Lower lobe of right lung (tissue), 2 donors: ENCODE measurements around the gene MCM8. TPM values are rescaled to one million over a fixed set of nuclear protein-coding genes. Genes with fewer than 3 reads are reported as not detected.

Experiments used
- ATAC-seq, 2 donors: fragments of 200-7000 bp; cut with Tn5 transposase; one replicate each; pipeline ENCODE4 v1.9.1; 2020 to 2022; ENCODE audit warnings: mild to moderate bottlenecking in 2 of 2, moderate library complexity in 2 of 2
- DNase-seq: peaks from one replicate; pipeline ENCODE4 v3.0.0-alpha.2; 2020
- H3K27ac ChIP-seq: fragments of 200-600 bp; one replicate; pipeline ENCODE4 v1.8.0; 2022
- H3K27me3 ChIP-seq: fragments of 200-600 bp; one replicate; pipeline ENCODE4 v1.8.0; 2022; ENCODE audit warnings: low read depth
- H3K36me3 ChIP-seq: fragments of 200-600 bp; one replicate; pipeline ENCODE4 v1.8.0; 2022; ENCODE audit warnings: mild to moderate bottlenecking
- H3K4me1 ChIP-seq: fragments of 200-600 bp; one replicate; pipeline ENCODE4 v1.8.0; 2022
- H3K4me3 ChIP-seq: fragments of 200-600 bp; one replicate; pipeline ENCODE4 v1.8.0; 2022; ENCODE audit warnings: mild to moderate bottlenecking
- H3K9me3 ChIP-seq: fragments of 200-600 bp; one replicate; pipeline ENCODE4 v1.8.0; 2022
- CTCF ChIP-seq: fragments of 200-600 bp; IDR thresholded peaks from one replicate; pipeline ENCODE4 v1.8.0; 2022; ENCODE audit warnings: antibody characterized with exemption, mild to moderate bottlenecking
- intact Hi-C: fragments of 100-400 bp; cut with DNase I; formaldehyde crosslinking; loops from one replicate; pipeline ENCODE4 v1.11.0; 2022
- total RNA-seq: library from RNA; stranded (reverse); fragmentation: NEBNext Ultra II Directional; extraction: Animal tissue kit (Norgen Biotek cat#: 25700); gene quantifications from one replicate; pipeline ENCODE4 v1.2.1, GENCODE V29; 2021
- donor health status: DM: no; HTN: yes; CAD: no; lungs with severe emphysema.

The MCM8 gene
- total RNA-seq, 1 donor from 2014 or later, result 6.0 TPM

DNA sequence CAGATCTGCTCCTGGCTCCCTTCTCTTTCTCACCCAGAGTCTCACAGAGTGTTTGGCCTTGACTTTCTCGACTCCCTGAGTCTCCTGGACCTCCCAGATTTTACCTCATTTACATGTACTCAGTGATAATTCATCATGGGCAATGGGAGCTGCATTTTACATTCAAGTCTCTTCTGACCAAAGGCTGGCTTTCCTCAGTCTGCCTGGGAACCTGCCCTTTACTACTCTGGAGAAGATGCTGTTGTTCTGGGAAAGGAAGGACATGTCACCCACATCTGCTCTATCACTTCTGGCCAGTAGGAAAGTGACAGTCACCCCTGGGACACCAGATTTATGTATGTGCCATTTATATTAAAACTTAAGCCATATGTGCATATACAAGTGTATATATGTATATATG lies 96.0 kb downstream of the MCM8 start:
- H3K4me1 ChIP-seq, result no peaks in the 10 kb centered on the region
- H3K27ac ChIP-seq, result no peak overlapping the region
- no peak for TF ChIP-seq CTCF
- no peak for ATAC-seq
- no peaks in the 10 kb centered on the region for H3K9me3 ChIP-seq
- no peak overlapping the region for H3K4me3 ChIP-seq
- intact Hi-C loops, result no loop called here
- DNase-seq, result no peak
- H3K27me3 ChIP-seq, result peaks cover 1% of the 10 kb centered on the region
- H3K36me3 ChIP-seq, result peaks cover 16% of the 10 kb centered on the region

DNA sequence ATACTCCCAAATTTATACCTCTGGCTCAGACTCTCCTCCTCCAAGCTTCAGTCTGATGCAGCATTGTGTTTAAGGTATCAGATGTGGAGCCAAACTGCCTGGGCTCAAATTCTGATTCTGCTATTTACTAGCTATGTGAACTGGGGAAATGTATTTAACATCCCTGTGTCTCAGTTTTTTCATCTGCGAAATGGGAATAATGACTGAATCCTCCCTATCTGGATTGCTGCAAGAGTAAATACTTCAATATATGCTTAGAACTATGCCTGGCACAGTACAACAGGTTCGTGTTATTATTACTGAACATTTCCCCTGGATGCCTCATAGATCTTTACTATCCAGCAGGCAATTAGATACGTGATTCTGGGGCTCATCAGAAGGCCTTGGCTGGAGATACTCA lies 97.9 kb downstream of the MCM8 start:
- Histone ChIP-seq H3K27me3 (peaks cover 17% of the 10 kb centered on the region), H3K9me3 (no peaks in the 10 kb centered on the region), H3K4me1 (peaks cover 6% of the 10 kb centered on the region), H3K36me3 (peaks cover 6% of the 10 kb centered on the region), H3K4me3 (no peak overlapping the region), H3K27ac (no peak overlapping the region)
- DNase-seq, result no peak
- intact Hi-C loops, result no loop called here
- ATAC-seq, result no peak
- no peak for TF ChIP-seq CTCF

Other genes starting within 250 kb of the MCM8 start
- 6.0 TPM for gene SHLD1, start 200.3 kb upstream of the MCM8 start, total RNA-seq
- 0.15 TPM for gene CHGB, start 39.1 kb upstream of the MCM8 start, total RNA-seq
- 11.0 TPM for gene TRMT6, start 119 bp upstream of the MCM8 start, total RNA-seq
- 47.9 TPM for gene CRLS1, start 55.5 kb downstream of the MCM8 start, total RNA-seq
- 42.6 TPM for gene LRRN4, start 103.4 kb downstream of the MCM8 start, total RNA-seq
- gene FERMT1, start 172.4 kb downstream of the MCM8 start, total RNA-seq, result 1.4 TPM